Lower lobe of right lung (tissue), 2 donors: ENCODE data around the gene TTC33. TPM values are rescaled to one million over a fixed set of nuclear protein-coding genes. Genes with fewer than 3 reads are reported as not detected.

Source experiments
- ATAC-seq, 2 donors: fragments of 200-7000 bp; cut with Tn5 transposase; one replicate each; pipeline ENCODE4 v1.9.1; 2020 to 2022; ENCODE audit warnings: mild to moderate bottlenecking in 2 of 2, moderate library complexity in 2 of 2
- DNase-seq: peaks from one replicate; pipeline ENCODE4 v3.0.0-alpha.2; 2020
- H3K27ac ChIP-seq: fragments of 200-600 bp; one replicate; pipeline ENCODE4 v1.8.0; 2022
- H3K27me3 ChIP-seq: fragments of 200-600 bp; one replicate; pipeline ENCODE4 v1.8.0; 2022; ENCODE audit warnings: low read depth
- H3K36me3 ChIP-seq: fragments of 200-600 bp; one replicate; pipeline ENCODE4 v1.8.0; 2022; ENCODE audit warnings: mild to moderate bottlenecking
- H3K4me1 ChIP-seq: fragments of 200-600 bp; one replicate; pipeline ENCODE4 v1.8.0; 2022
- H3K4me3 ChIP-seq: fragments of 200-600 bp; one replicate; pipeline ENCODE4 v1.8.0; 2022; ENCODE audit warnings: mild to moderate bottlenecking
- H3K9me3 ChIP-seq: fragments of 200-600 bp; one replicate; pipeline ENCODE4 v1.8.0; 2022
- CTCF ChIP-seq: fragments of 200-600 bp; IDR thresholded peaks from one replicate; pipeline ENCODE4 v1.8.0; 2022; ENCODE audit warnings: antibody characterized with exemption, mild to moderate bottlenecking
- intact Hi-C: fragments of 100-400 bp; cut with DNase I; formaldehyde crosslinking; loops from one replicate; pipeline ENCODE4 v1.11.0; 2022
- total RNA-seq: library from RNA; stranded (reverse); fragmentation: NEBNext Ultra II Directional; extraction: Animal tissue kit (Norgen Biotek cat#: 25700); gene quantifications from one replicate; pipeline ENCODE4 v1.2.1, GENCODE V29; 2021
- donor health status: DM: no; HTN: yes; CAD: no; lungs with severe emphysema.

The TTC33 gene
- total RNA-seq, 1 donor from 2014 or later: 14.9 TPM

GRCh38 chr5:40781843-40782409 is 26.2 kb upstream of the TTC33 start:
- ATAC-seq (peak; percentile 26 to 55), DNase-seq (no peak)
- Histone ChIP-seq H3K27ac (no peak overlapping the region), H3K36me3 (peaks cover 8% of the 10 kb centered on the region), H3K9me3 (no peaks in the 10 kb centered on the region), H3K27me3 (no peaks in the 10 kb centered on the region), H3K4me1 (peaks cover 32% of the 10 kb centered on the region), H3K4me3 (no peak overlapping the region)
- no peak for TF ChIP-seq CTCF
- intact Hi-C loops: no loop called here

- Histone ChIP-seq H3K27ac (no peak overlapping the region), H3K36me3 (peaks cover 19% of the 10 kb centered on the region), H3K27me3 (no peaks in the 10 kb centered on the region), H3K4me3 (no peak overlapping the region), H3K9me3 (no peaks in the 10 kb centered on the region), H3K4me1 (peaks cover 39% of the 10 kb centered on the region)
- intact Hi-C loops: no loop called here
- no peak for DNase-seq
- no peak for TF ChIP-seq CTCF
- ATAC-seq: no peak
Observed at GRCh38 chr5:40780858-40781257, 25.1 kb upstream of the TTC33 start.

- Histone ChIP-seq H3K4me3 (no peak overlapping the region), H3K36me3 (peaks cover 25% of the 10 kb centered on the region), H3K4me1 (peaks cover 43% of the 10 kb centered on the region), H3K9me3 (no peaks in the 10 kb centered on the region), H3K27ac (no peak overlapping the region), H3K27me3 (no peaks in the 10 kb centered on the region)
- no peak for DNase-seq
- no peak for ATAC-seq
- no peak for TF ChIP-seq CTCF
- intact Hi-C loops: no loop called here
Observed at GRCh38 chr5:40780199-40780598, 24.4 kb upstream of the TTC33 start.

- no peaks in the 10 kb centered on the region for H3K27me3 ChIP-seq
- no peak for DNase-seq
- no peaks in the 10 kb centered on the region for H3K9me3 ChIP-seq
- H3K36me3 ChIP-seq: peaks cover 32% of the 10 kb centered on the region
- no peak overlapping the region for H3K27ac ChIP-seq
- no peak for TF ChIP-seq CTCF
- no peak for ATAC-seq
- H3K4me1 ChIP-seq: peaks cover 37% of the 10 kb centered on the region
- intact Hi-C loops: no loop called here
- no peak overlapping the region for H3K4me3 ChIP-seq
Observed at GRCh38 chr5:40779561-40779960, 23.8 kb upstream of the TTC33 start.

GRCh38 chr5:40778133-40778532 is 22.4 kb upstream of the TTC33 start:
- TF ChIP-seq CTCF: no peak
- H3K36me3 ChIP-seq: peaks cover 44% of the 10 kb centered on the region
- H3K27me3 ChIP-seq: no peaks in the 10 kb centered on the region
- intact Hi-C loops: no loop called here
- DNase-seq (no peak), ATAC-seq (no peak)
- peaks cover 25% of the 10 kb centered on the region for H3K4me1 ChIP-seq
- no peaks in the 10 kb centered on the region for H3K9me3 ChIP-seq
- H3K27ac ChIP-seq: no peak overlapping the region
- no peak overlapping the region for H3K4me3 ChIP-seq

GRCh38 chr5:40776658-40776977 is 20.9 kb upstream of the TTC33 start:
- no peaks in the 10 kb centered on the region for H3K9me3 ChIP-seq
- no peak for ATAC-seq
- H3K27me3 ChIP-seq: no peaks in the 10 kb centered on the region
- peaks cover 55% of the 10 kb centered on the region for H3K36me3 ChIP-seq
- H3K27ac ChIP-seq: no peak overlapping the region
- intact Hi-C loops: no loop called here
- no peak for TF ChIP-seq CTCF
- peaks cover 17% of the 10 kb centered on the region for H3K4me1 ChIP-seq
- no peak overlapping the region for H3K4me3 ChIP-seq
- no peak for DNase-seq
